ENCODE measurements around the gene RAB10. TPM values are rescaled to one million over a fixed set of nuclear protein-coding genes. Genes with fewer than 3 reads are reported as not detected.

RAB10 gene
- total RNA-seq, 1 experiment from 2014 or later: 167 TPM

GRCh38 chr2:26048791-26049190 lies 14.9 kb downstream of the RAB10 start:
- ChIA-PET POLR2A (no interaction called here), RAD21 (ENCODE audit: low non-redundant PET in 1 of 2, low total read pairs in 2 of 2, uncharacterized antibody in 2 of 2, unreplicated experiment in 2 of 2) (no interaction called here), CTCF (no interaction called here)
- no peaks in the 10 kb centered on the region for H3K9me2 ChIP-seq (ENCODE audit: insufficient read depth)
- intact Hi-C loops (cut with micrococcal nuclease): no loop called here
- H3K4me3 ChIP-seq (replicated peaks in 1 of 2; ENCODE audit: low read depth in 1 of 2, low read length in 2 of 2): no peak overlapping the region
- no peak overlapping the region for H3K27ac ChIP-seq (ENCODE audit: low read depth, low read length)
- H4K20me1 ChIP-seq (ENCODE audit: insufficient read depth): peaks cover 26% of the 10 kb centered on the region
- H3K4me2 ChIP-seq (ENCODE audit: low read length): no peak overlapping the region
- TF ChIP-seq RAD21 (IDR thresholded peaks at IDR 0.05; ENCODE audit: low read depth) (no peak), SRF (IDR thresholded peaks at IDR 0.05; ENCODE audit: low read depth) (no peak), SIN3A (IDR thresholded peaks at IDR 0.05; ENCODE audit: low read depth) (no peak), EZH2 (IDR thresholded peaks at IDR 0.05) (no peak), FOSL1 (IDR thresholded peaks at IDR 0.05; ENCODE audit: low read depth) (no peak), POLR2AphosphoS5 (IDR thresholded peaks at IDR 0.05; ENCODE audit: low read depth, low read length) (no peak), ZBTB33 (IDR thresholded peaks at IDR 0.05; ENCODE audit: extremely low read depth, insufficient replicate concordance, low read length) (no peak), ATF3 (IDR thresholded peaks at IDR 0.05) (no peak), MAX (IDR thresholded peaks at IDR 0.05) (no peak), EGR1 (IDR thresholded peaks at IDR 0.05; ENCODE audit: low read depth) (no peak), REST (IDR thresholded peaks at IDR 0.05; ENCODE audit: low read depth) (no peak)
- DNase-seq (ENCODE audit: low read depth, low spot score) (no peak), ATAC-seq (no peak)
- no TSS peak for BruUV-seq (replicated peaks)
- H3K9ac ChIP-seq (ENCODE audit: low read length): no peak overlapping the region
- peaks cover 96% of the 10 kb centered on the region for H3K79me2 ChIP-seq (ENCODE audit: insufficient read depth, low read length)
- H3K36me3 ChIP-seq (ENCODE audit: control insufficient read depth in 1 of 2, insufficient read depth in 2 of 2, low read length in 2 of 2): no peaks in the 10 kb centered on the region; a peak in 1 of 4 replicates
- peaks cover 4 to 7% of the 10 kb centered on the region in 2 experiments; a peak in 2 of 4 replicates for H3K4me1 ChIP-seq (ENCODE audit: control insufficient read depth in 1 of 2, insufficient read depth in 2 of 2, low read length in 2 of 2)
- H3K27me3 ChIP-seq (ENCODE audit: insufficient read depth, low read length): no peaks in the 10 kb centered on the region
- H3K9me3 ChIP-seq (ENCODE audit: control insufficient read depth in 1 of 2, insufficient read depth in 1 of 2, low read depth in 1 of 2, low read length in 2 of 2): no peaks in the 10 kb centered on the region
- H2AFZ ChIP-seq (ENCODE audit: low read depth, low read length, poor library complexity, severe bottlenecking): no peak overlapping the region

Data from HCT116 (cell line).